HEK293 (cell line): ENCODE measurements around the gene CDC42EP5.
A peak's percentile ranks its signal among the peaks of the same experiment; 100 is the strongest.
"Not testable (repeated sequence)": the region's sequence is repeated elsewhere in the genome, so short reads cannot be mapped to it uniquely, and the experiment has no call there.

ENCODE experiments used
- CTCF ChIA-PET: fragments of 350-600 bp; formaldehyde crosslinking; extraction: SDS; loops from one replicate; lab custom pipeline; 2021; ENCODE audit warnings: antibody characterized with exemption; lab: Yijun Ruan, JAX
- POLR2A ChIA-PET: fragments of 300-600 bp; formaldehyde crosslinking; extraction: SDS; loops from one replicate; lab custom pipeline; 2020; ENCODE audit warnings: antibody characterized with exemption, inconsistent platforms; lab: Yijun Ruan, JAX
- H3K27ac ChIP-seq: fragments of 200-500 bp; sonication (Bioruptor generic); 2 replicates; pipeline ENCODE4 v1.5.1; 2014; ENCODE audit warnings: low read depth, low read length, control low read depth, inconsistent platforms; ENCODE audit errors: extremely low read depth
- H3K36me3 ChIP-seq, 2 experiments: fragments of 200-500 bp in 1 of 2; sonication (Bioruptor generic) in 1 of 2; 1 replicate in 1 of 2; 2 replicates in 1 of 2; pipeline ENCODE4 v1.5.1; 2014 to 2017; ENCODE audit warnings: inconsistent platforms in 2 of 2, low read length in 2 of 2; ENCODE audit not compliant: control insufficient read depth in 2 of 2, insufficient read depth in 1 of 2
- H3K4me1 ChIP-seq: fragments of 200-500 bp; sonication (Bioruptor generic); 2 replicates; pipeline ENCODE4 v1.5.1; 2014; ENCODE audit warnings: mild to moderate bottlenecking, low read length, inconsistent platforms; ENCODE audit not compliant: control insufficient read depth, insufficient read depth
- H3K4me3 ChIP-seq: 2 replicates; pipeline ENCODE4 v1.5.1; 2011; ENCODE audit warnings: low read depth, mild to moderate bottlenecking, control low read depth, low read length, moderate library complexity
- H3K9me3 ChIP-seq: fragments of 200-500 bp; sonication (Bioruptor generic); 2 replicates; pipeline ENCODE4 v1.5.1; 2014; ENCODE audit warnings: low read depth, low read length, inconsistent platforms; ENCODE audit not compliant: control insufficient read depth, insufficient read depth
- FEZF1 ChIP-seq: fragments of 450-650 bp; formaldehyde crosslinking; IDR thresholded peaks from 2 replicates; pipeline ENCODE4 v1.5.1; 2016; ENCODE audit warnings: missing biosample characterization, missing genetic modification characterization
- HOXC10 ChIP-seq: sonication (generic); formaldehyde crosslinking; IDR thresholded peaks from 2 replicates; pipeline ENCODE4 v1.8.1; 2023; ENCODE audit warnings: mild to moderate bottlenecking, missing genetic modification reagents
- HOXD13 ChIP-seq: sonication (generic); formaldehyde crosslinking; IDR thresholded peaks from 2 replicates; pipeline ENCODE4 v1.8.0; 2022; ENCODE audit warnings: missing genetic modification reagents, borderline replicate concordance
- MEIS1 ChIP-seq: sonication (generic); formaldehyde crosslinking; IDR thresholded peaks from 2 replicates; pipeline ENCODE4 v1.8.1; 2022; ENCODE audit warnings: missing genetic modification reagents, mild to moderate bottlenecking, borderline replicate concordance
- PATZ1 ChIP-seq: fragments of 450-650 bp; formaldehyde crosslinking; IDR thresholded peaks from 2 replicates; pipeline ENCODE4 v1.5.1; 2016; ENCODE audit warnings: missing biosample characterization, missing genetic modification characterization
- PRDM10 ChIP-seq: fragments of 450-650 bp; formaldehyde crosslinking; IDR thresholded peaks from 2 replicates; pipeline ENCODE4 v1.5.1; 2016; ENCODE audit warnings: missing biosample characterization, missing genetic modification characterization
- ZEB2 ChIP-seq: fragments of 450-650 bp; formaldehyde crosslinking; IDR thresholded peaks from 2 replicates; pipeline ENCODE4 v1.5.1; 2016; ENCODE audit warnings: missing biosample characterization, missing genetic modification characterization
- ZFHX2 ChIP-seq: fragments of 450-650 bp; formaldehyde crosslinking; conservative IDR thresholded peaks from 2 replicates; pipeline ENCODE4 v1.5.1; 2016; ENCODE audit warnings: missing biosample characterization, missing genetic modification characterization
- ZNF114 ChIP-seq: fragments of 450-650 bp; formaldehyde crosslinking; IDR thresholded peaks from 2 replicates; pipeline ENCODE4 v1.5.0; 2017; ENCODE audit warnings: missing biosample characterization, missing genetic modification characterization
- ZNF362 ChIP-seq: fragments of 450-650 bp; formaldehyde crosslinking; IDR thresholded peaks from 2 replicates; pipeline ENCODE4 v1.5.1; 2016; ENCODE audit warnings: missing biosample characterization, missing genetic modification characterization
- ZNF600 ChIP-seq: fragments of 450-650 bp; formaldehyde crosslinking; IDR thresholded peaks from 2 replicates; pipeline ENCODE4 v1.5.1; 2016; ENCODE audit warnings: missing biosample characterization, missing genetic modification characterization
- TF ChIP-seq, protein P1 (sequence below): fragments of 450-650 bp; formaldehyde crosslinking; IDR thresholded peaks from 2 replicates; pipeline ENCODE4 v1.5.1; 2017; ENCODE audit warnings: missing biosample characterization, missing genetic modification characterization
- TF ChIP-seq, protein P2 (sequence below): fragments of 450-650 bp; formaldehyde crosslinking; IDR thresholded peaks from 2 replicates; pipeline ENCODE4 v1.5.1; 2017; ENCODE audit warnings: missing biosample characterization, mild to moderate bottlenecking, missing genetic modification characterization, moderate library complexity
- TF ChIP-seq, protein P3 (sequence below): fragments of 450-650 bp; IDR thresholded peaks from 2 replicates; pipeline ENCODE4 v1.5.1; 2018; ENCODE audit warnings: missing biosample characterization, mild to moderate bottlenecking, missing genetic modification characterization

CDC42EP5 gene

DNA sequence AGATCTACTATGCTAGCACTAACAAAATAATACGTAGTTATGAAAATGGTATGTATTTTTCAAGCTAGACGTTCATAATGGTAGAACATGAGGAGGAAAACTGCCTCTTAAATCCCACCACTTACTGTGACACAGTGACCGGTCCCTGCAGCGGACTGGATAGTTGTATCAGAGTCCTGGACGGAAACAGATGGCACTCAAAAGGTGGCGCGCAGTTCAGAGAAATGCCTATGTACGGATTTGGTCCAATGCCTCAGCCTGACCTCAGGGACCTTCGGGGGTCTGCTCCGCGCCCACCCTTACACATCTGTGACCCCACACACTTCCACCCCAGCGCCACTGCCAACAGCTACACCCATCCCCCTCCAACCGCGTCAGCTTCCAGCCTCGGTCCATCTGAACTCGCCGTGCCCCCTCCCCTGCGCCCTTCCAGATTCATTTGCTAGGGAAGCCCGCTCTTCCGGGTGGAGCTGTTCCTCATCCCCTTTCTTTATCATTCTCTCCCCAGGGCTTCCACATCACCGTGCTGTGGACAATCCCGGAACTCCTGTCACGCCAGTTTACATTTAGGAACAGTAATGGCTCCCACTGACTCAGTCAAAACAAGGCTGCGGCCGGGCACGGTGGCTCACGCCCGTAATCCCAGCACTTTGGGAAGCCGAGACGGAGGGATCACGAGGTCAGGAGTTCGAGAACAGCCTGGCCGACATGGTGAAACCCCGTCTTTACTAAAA is 24.9 kb downstream of the CDC42EP5 start (continued):
- peak; percentile 40; the same call in 1 of the 2 replicates for TF ChIP-seq PATZ1 (tag by site-specific recombination)
- TF ChIP-seq, protein P1, sequence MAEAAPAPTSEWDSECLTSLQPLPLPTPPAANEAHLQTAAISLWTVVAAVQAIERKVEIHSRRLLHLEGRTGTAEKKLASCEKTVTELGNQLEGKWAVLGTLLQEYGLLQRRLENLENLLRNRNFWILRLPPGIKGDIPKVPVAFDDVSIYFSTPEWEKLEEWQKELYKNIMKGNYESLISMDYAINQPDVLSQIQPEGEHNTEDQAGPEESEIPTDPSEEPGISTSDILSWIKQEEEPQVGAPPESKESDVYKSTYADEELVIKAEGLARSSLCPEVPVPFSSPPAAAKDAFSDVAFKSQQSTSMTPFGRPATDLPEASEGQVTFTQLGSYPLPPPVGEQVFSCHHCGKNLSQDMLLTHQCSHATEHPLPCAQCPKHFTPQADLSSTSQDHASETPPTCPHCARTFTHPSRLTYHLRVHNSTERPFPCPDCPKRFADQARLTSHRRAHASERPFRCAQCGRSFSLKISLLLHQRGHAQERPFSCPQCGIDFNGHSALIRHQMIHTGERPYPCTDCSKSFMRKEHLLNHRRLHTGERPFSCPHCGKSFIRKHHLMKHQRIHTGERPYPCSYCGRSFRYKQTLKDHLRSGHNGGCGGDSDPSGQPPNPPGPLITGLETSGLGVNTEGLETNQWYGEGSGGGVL (tag by site-specific recombination), result peak; percentile 28; the same call in 1 of the 2 replicates

- POLR2A ChIA-PET, result interaction anchor here (1.1 kb wide), 1 partner anchor 17 kb away, joined by 3 read pairs; the partner anchor contains the start of gene LENG9
- CTCF ChIA-PET, result not testable (repeated sequence)
- peaks cover 21% of the 10 kb centered on the region for H3K4me1 ChIP-seq
Measured at GRCh38 chr19:54446349-54446748, 26.7 kb downstream of the CDC42EP5 start.

DNA sequence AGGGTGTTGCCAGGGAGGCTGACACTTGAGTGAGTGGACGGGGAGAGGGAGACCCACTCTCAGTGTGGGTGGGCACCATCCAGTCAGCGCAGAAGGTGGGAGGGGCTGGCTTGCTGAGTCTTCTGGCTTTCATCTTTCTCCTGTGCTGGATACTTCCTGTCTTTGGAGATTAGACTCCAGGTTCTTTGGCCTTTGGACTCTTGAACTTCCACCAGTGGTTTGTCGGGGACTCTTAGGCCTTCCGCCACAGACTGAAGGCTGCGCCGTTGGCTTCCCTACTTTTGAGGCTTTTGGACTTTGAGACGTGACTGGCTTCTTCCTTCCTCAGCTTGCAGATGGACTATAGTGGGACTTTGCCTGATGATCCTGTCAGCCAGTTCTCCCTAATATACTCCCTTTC is 28.4 kb downstream of the CDC42EP5 start:
- ChIA-PET CTCF (interaction anchor here (1.6 kb wide), 1 partner anchor 16 kb away, joined by 3 read pairs; no protein-coding TSS in a partner anchor), POLR2A (interaction anchor here (0.7 kb wide), 1 partner anchor 21 kb away, joined by 4 read pairs; no protein-coding TSS in a partner anchor)
- Histone ChIP-seq H3K4me3 (no peak overlapping the region), H3K36me3 (peaks cover 27% of the 10 kb centered on the region in 2 experiments; a peak in 2 of 3 replicates), H3K9me3 (no peaks in the 10 kb centered on the region), H3K4me1 (peaks cover 10% of the 10 kb centered on the region), H3K27ac (no peak overlapping the region)
- TF ChIP-seq ZFHX2 (tag by site-specific recombination) (0 out of 2 replicates have a peak, but pooled peaks have one; percentile 9), ZNF362 (tag by site-specific recombination) (peak; percentile 86), MEIS1 (CRISPR knock-in tag) (no peak)
- TF ChIP-seq, all 188 proteins: peak for 2

More at GRCh38 chr19:54446349-54446748, 26.7 kb downstream of the CDC42EP5 start:
- H3K4me3 ChIP-seq, H3K27ac ChIP-seq, H3K9me3 ChIP-seq: not testable (repeated sequence)
- peaks cover 34 to 36% of the 10 kb centered on the region in 2 experiments for H3K36me3 ChIP-seq
- TF ChIP-seq PRDM10 (tag by site-specific recombination), result peak; percentile 35; the same call in 1 of the 2 replicates

DNA sequence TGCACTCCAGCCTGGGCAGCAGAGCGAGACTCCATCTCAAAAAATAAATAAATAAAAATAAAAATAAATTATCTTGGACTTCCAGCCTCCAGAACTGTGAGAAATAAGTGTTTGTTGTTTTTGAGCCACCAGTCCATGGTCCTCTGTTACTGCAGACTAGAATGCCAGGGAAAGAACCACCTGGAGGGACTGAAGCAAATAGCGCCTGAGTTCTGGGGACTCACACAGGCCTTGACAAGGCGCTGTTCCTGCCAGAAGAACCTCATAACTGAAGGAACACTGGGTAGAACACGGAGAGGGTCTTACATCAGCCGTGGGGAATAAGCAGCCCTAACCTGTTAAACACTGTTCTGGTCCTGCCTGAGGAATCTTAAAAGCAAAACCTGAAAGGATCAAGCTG is 32.5 kb downstream of the CDC42EP5 start:
- POLR2A ChIA-PET, result interaction anchor here (4.0 kb wide), 1 partner anchor 8 kb away, joined by 38 read pairs; the partner anchor contains the start of gene LENG8
- H3K36me3 ChIP-seq, result peaks cover 24 to 26% of the 10 kb centered on the region in 2 experiments; a peak in 2 of 3 replicates
- no peaks in the 10 kb centered on the region for H3K4me1 ChIP-seq
- no peak overlapping the region for H3K4me3 ChIP-seq
- H3K9me3 ChIP-seq, result no peaks in the 10 kb centered on the region
- CTCF ChIA-PET, result interaction anchor here (0.8 to 4.8 kb wide), 5 partner anchors 9 to 49 kb away, joined by 3 to 43 read pairs (median 8); partner anchors contain the start of gene LENG8
- H3K27ac ChIP-seq, result no peak overlapping the region
- TF ChIP-seq ZNF600 (tag by site-specific recombination), result no peak
- no peak for TF ChIP-seq ZEB2
- TF ChIP-seq, protein P2, sequence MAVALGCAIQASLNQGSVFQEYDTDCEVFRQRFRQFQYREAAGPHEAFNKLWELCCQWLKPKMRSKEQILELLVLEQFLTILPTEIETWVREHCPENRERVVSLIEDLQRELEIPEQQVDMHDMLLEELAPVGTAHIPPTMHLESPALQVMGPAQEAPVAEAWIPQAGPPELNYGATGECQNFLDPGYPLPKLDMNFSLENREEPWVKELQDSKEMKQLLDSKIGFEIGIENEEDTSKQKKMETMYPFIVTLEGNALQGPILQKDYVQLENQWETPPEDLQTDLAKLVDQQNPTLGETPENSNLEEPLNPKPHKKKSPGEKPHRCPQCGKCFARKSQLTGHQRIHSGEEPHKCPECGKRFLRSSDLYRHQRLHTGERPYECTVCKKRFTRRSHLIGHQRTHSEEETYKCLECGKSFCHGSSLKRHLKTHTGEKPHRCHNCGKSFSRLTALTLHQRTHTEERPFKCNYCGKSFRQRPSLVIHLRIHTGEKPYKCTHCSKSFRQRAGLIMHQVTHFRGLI (tag by site-specific recombination), result no peak
- no peak for TF ChIP-seq HOXD13 (CRISPR knock-in tag)
- TF ChIP-seq ZNF114, result no peak
- TF ChIP-seq, protein P3, sequence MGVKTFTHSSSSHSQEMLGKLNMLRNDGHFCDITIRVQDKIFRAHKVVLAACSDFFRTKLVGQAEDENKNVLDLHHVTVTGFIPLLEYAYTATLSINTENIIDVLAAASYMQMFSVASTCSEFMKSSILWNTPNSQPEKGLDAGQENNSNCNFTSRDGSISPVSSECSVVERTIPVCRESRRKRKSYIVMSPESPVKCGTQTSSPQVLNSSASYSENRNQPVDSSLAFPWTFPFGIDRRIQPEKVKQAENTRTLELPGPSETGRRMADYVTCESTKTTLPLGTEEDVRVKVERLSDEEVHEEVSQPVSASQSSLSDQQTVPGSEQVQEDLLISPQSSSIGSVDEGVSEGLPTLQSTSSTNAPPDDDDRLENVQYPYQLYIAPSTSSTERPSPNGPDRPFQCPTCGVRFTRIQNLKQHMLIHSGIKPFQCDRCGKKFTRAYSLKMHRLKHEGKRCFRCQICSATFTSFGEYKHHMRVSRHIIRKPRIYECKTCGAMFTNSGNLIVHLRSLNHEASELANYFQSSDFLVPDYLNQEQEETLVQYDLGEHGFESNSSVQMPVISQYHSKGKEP, result no peak
- TF ChIP-seq MEIS1 (CRISPR knock-in tag), result no peak
- no peak for TF ChIP-seq FEZF1
- TF ChIP-seq HOXC10 (CRISPR knock-in tag), result no peak
